PC-3 (cell line): ENCODE results near the gene SULT2B1. TPM values are rescaled to one million over a fixed set of nuclear protein-coding genes. Genes with fewer than 3 reads are reported as not detected.

ENCODE experiments used
- ATAC-seq: fragments of 200-7000 bp; cut with Tn5 transposase; 2 replicates; pipeline ENCODE4 v1.9.1; 2020; ENCODE audit warnings: mild to moderate bottlenecking, moderate library complexity
- BruUV-seq: library from RNA; stranded (reverse); fragments of 400-500 nt; replicated peaks from 2 replicates; lab custom pipeline; 2021; lab: Mats Ljungman, UMichigan
- CTCF ChIA-PET: fragments of 300-600 bp; sonication (Branson Sonifier 250); formaldehyde crosslinking; loops from one replicate; lab custom pipeline; 2022; ENCODE audit warnings: antibody characterized with exemption; lab: Charles Lee
- POLR2A ChIA-PET: fragments of 300-600 bp; sonication (Branson Sonifier 250); formaldehyde crosslinking; loops from one replicate; lab custom pipeline; 2022; ENCODE audit warnings: antibody characterized with exemption; ENCODE audit not compliant: unreplicated experiment; lab: Charles Lee
- DNase-seq: peaks from one replicate; pipeline ENCODE4 v3.0.0-alpha.2; 2015
- H2AFZ ChIP-seq: fragments of 300-600 bp; sonication (generic); 2 replicates; pipeline ENCODE4 v1.6.0; 2016; ENCODE audit warnings: antibody characterized with exemption, low read length
- H3F3A ChIP-seq: fragments of 300-600 bp; sonication (generic); one replicate; pipeline ENCODE4 v1.6.0; 2017; ENCODE audit warnings: antibody characterized with exemption, low read length, control low read depth, mild to moderate bottlenecking; ENCODE audit not compliant: unreplicated experiment
- H3K27ac ChIP-seq: fragments of 300-600 bp; sonication (generic); 2 replicates; pipeline ENCODE4 v1.5.1; 2016; ENCODE audit warnings: mild to moderate bottlenecking, low read length
- H3K27me3 ChIP-seq: fragments of 300-600 bp; sonication (generic); 2 replicates; pipeline ENCODE4 v1.6.1; 2016; ENCODE audit warnings: low read length, mixed read lengths
- H3K36me3 ChIP-seq: fragments of 300-600 bp; sonication (generic); 2 replicates; pipeline ENCODE4 v1.6.1; 2016; ENCODE audit warnings: low read depth, mixed run types, low read length, mixed read lengths
- H3K4me1 ChIP-seq: fragments of 300-600 bp; sonication (generic); 2 replicates; pipeline ENCODE4 v1.5.1; 2016; ENCODE audit warnings: low read length; ENCODE audit not compliant: insufficient read depth
- H3K4me2 ChIP-seq: fragments of 300-600 bp; sonication (generic); 2 replicates; pipeline ENCODE4 v1.6.0; 2016; ENCODE audit warnings: low read length
- H3K4me3 ChIP-seq: fragments of 300-600 bp; sonication (generic); 2 replicates; pipeline ENCODE4 v1.5.1; 2016; ENCODE audit warnings: mild to moderate bottlenecking, low read length, mixed read lengths
- H3K79me2 ChIP-seq: fragments of 300-600 bp; sonication (generic); 2 replicates; pipeline ENCODE4 v1.6.1; 2017; ENCODE audit warnings: low read length, mixed read lengths
- H3K9ac ChIP-seq: fragments of 300-600 bp; sonication (generic); 2 replicates; pipeline ENCODE4 v1.6.0; 2016; ENCODE audit warnings: mild to moderate bottlenecking, low read length
- H3K9me2 ChIP-seq: fragments of 300-600 bp; sonication (generic); replicated peaks from 2 replicates; pipeline ENCODE4 v1.6.1; 2016; ENCODE audit warnings: mixed run types, low read length, mixed read lengths
- H3K9me3 ChIP-seq: fragments of 300-600 bp; sonication (generic); 2 replicates; pipeline ENCODE4 v1.6.1; 2016; ENCODE audit warnings: low read length, mixed read lengths
- H4K20me1 ChIP-seq: fragments of 300-600 bp; sonication (generic); 2 replicates; pipeline ENCODE4 v1.6.1; 2016; ENCODE audit warnings: low read length, mixed read lengths
- EZH2 ChIP-seq: fragments of 300-600 bp; sonication (generic); IDR thresholded peaks from one replicate; pipeline ENCODE4 v1.6.1; 2017; ENCODE audit warnings: antibody characterized with exemption, mild to moderate bottlenecking, low read length; ENCODE audit not compliant: unreplicated experiment
- EZH2phosphoT487 ChIP-seq: fragments of 300-600 bp; sonication (generic); IDR thresholded peaks from 2 replicates; pipeline ENCODE4 v1.6.1; 2018; ENCODE audit warnings: mild to moderate bottlenecking, antibody characterized with exemption, low read length, borderline replicate concordance
- intact Hi-C: fragments of 100-400 bp; cut with micrococcal nuclease; formaldehyde crosslinking; loops from 2 replicates; pipeline ENCODE4 v1.9.0; 2023
- total RNA-seq: library from RNA; depleted of rRNA; stranded (reverse); fragments of >200 nt; gene quantifications from 2 replicates; pipeline ENCODE4 v1.2.3, GENCODE V29; 2014
- TF ChIP-seq, protein P1 (sequence below): fragments of 300-600 bp; sonication (generic); conservative IDR thresholded peaks from 2 replicates; pipeline ENCODE4 v1.5.1; 2017; ENCODE audit warnings: antibody characterized with exemption, low read depth, mild to moderate bottlenecking, low read length

Gene SULT2B1
- total RNA-seq, 1 experiment from 2014 or later = 6.7 TPM

DNA sequence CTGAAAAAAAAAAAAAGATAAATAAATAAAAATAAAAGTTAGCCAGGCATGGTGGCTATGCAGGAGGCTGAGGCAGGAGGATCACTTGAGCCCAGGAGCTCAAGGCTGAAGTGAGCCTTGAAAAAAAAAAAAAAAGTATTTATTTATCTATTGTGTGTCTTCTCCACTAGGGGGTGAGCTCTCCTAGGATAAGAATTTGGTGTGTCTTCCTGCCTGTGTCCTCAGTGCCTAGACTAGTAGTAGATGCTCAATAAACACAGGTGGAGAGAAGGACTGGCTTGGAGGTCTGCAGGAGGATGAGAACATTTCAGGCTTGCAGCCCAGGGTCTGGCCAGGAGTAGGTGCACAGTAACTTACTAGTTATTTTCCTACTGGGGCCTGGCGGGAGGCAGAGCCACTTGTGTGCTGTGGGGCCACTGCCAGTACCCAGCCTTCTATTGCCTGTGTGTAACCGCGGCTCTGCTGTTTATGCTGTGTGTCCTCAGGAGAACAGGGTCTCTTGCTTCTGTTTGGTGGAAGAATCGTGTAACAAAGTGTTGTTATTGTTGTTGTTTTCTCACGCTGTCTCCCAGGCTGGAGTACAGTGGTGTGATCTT is 45.7 kb upstream of the SULT2B1 start:
- ATAC-seq (no peak), DNase-seq (peak; percentile 50)
- Histone ChIP-seq H3K36me3 (no peaks in the 10 kb centered on the region), H3K27me3 (no peaks in the 10 kb centered on the region), H3K4me1 (peaks cover 6% of the 10 kb centered on the region), H4K20me1 (no peaks in the 10 kb centered on the region), H3K9me2 (no peaks in the 10 kb centered on the region), H2AFZ (no peak overlapping the region), H3F3A (no peaks in the 10 kb centered on the region), H3K9me3 (no peaks in the 10 kb centered on the region), H3K79me2 (no peaks in the 10 kb centered on the region), H3K9ac (no peak overlapping the region), H3K4me2 (no peak overlapping the region), H3K27ac (no peak overlapping the region), H3K4me3 (no peak overlapping the region)
- no peak for TF ChIP-seq EZH2
- TF ChIP-seq, protein P1, sequence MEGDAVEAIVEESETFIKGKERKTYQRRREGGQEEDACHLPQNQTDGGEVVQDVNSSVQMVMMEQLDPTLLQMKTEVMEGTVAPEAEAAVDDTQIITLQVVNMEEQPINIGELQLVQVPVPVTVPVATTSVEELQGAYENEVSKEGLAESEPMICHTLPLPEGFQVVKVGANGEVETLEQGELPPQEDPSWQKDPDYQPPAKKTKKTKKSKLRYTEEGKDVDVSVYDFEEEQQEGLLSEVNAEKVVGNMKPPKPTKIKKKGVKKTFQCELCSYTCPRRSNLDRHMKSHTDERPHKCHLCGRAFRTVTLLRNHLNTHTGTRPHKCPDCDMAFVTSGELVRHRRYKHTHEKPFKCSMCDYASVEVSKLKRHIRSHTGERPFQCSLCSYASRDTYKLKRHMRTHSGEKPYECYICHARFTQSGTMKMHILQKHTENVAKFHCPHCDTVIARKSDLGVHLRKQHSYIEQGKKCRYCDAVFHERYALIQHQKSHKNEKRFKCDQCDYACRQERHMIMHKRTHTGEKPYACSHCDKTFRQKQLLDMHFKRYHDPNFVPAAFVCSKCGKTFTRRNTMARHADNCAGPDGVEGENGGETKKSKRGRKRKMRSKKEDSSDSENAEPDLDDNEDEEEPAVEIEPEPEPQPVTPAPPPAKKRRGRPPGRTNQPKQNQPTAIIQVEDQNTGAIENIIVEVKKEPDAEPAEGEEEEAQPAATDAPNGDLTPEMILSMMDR = peak; percentile 62
- ChIA-PET CTCF (interaction anchor here (0.6 to 1.3 kb wide), 14 partner anchors 14 to 260 kb away, joined by 4 to 50 read pairs (median 6); partner anchors contain the start of gene KDELR1), POLR2A (interaction anchor here (0.6 kb wide), 2 partner anchors 13 to 83 kb away, joined by 3 to 6 read pairs; no protein-coding TSS in a partner anchor)
- intact Hi-C loops = no loop called here
- BruUV-seq = no TSS peak

DNA sequence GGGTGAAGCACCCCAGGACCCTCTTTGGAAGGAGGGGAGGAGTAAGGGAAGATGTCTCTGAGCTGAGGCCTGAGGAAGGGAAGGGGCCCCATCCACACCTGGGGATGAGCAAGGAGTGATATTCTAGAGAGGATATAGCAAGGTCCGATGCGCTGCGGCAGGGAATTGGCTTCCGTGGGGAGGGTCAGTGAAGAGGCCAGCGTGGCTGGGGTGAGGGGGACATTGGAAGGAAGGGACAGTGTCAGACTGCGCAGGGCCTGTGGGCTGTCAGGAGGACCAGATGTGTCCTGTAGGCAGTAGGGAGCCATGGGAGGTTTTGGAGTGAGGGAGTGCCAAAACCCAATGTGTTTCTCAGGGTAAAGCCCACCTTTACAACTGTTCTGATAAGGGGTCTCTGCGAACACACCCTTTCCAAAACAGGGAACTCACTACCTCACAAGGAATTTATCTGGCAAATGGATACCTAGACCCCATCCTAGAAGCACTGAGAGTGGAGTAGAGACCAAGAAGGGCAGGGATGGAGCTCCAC is 44.0 kb upstream of the SULT2B1 start:
- H3K9me2 ChIP-seq = no peaks in the 10 kb centered on the region
- no peak overlapping the region for H2AFZ ChIP-seq
- ChIA-PET POLR2A (no interaction called here), CTCF (interaction anchor here (1.2 kb wide), 1 partner anchor 76 kb away, joined by 4 read pairs; no protein-coding TSS in a partner anchor)
- intact Hi-C loops = no loop called here
- no peaks in the 10 kb centered on the region for H3K36me3 ChIP-seq
- H3K27ac ChIP-seq = no peak overlapping the region
- no peak overlapping the region for H3K4me2 ChIP-seq
- H4K20me1 ChIP-seq = no peaks in the 10 kb centered on the region
- no peaks in the 10 kb centered on the region for H3K4me1 ChIP-seq
- no peak overlapping the region for H3K4me3 ChIP-seq
- ATAC-seq (no peak), DNase-seq (no peak)
- H3K27me3 ChIP-seq = no peaks in the 10 kb centered on the region
- H3F3A ChIP-seq = no peaks in the 10 kb centered on the region
- TF ChIP-seq EZH2phosphoT487 (no peak), EZH2 (no peak)
- TF ChIP-seq, protein P1 = no peak
- H3K9me3 ChIP-seq = no peaks in the 10 kb centered on the region
- H3K9ac ChIP-seq = no peak overlapping the region
- no TSS peak for BruUV-seq
- H3K79me2 ChIP-seq = no peaks in the 10 kb centered on the region

DNA sequence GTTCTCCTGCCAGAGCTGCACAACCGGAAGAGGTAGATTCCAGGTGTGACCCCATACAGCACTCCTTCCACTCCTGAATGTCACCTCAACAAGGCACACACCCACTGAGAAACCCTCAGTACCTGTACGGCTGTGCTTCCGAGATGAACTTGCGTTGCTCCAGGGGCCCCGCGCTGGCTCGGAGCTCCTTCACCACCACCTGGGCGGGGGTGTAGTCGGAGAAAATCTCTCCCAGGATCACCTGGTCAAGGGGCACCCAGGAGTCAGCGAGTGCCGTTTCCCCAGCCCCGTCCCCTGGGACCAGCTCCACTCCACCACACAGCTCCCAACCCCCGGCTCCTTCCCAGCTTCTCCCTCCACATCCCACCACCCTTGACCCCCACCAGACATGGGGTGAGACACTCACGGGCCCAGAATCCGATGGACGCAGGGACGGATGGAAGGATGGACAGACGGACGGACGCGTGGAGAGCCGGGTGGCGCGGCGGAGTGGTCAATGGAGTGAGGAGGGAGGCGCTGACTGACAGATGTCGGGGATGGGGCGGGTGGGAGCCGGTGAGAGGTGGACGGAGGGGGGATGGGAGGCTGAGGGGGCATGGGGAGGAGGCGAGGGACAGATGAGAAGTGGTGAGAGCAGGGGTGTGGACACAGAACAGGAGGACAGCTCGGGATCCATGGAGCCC is 43.1 kb upstream of the SULT2B1 start:
- BruUV-seq = no TSS peak
- CTCF ChIA-PET = interaction anchor here (0.6 kb wide), 1 partner anchor 80 kb away, joined by 4 read pairs; no protein-coding TSS in a partner anchor

More for the DNA sequence above, 43.1 kb upstream of the SULT2B1 start:
- intact Hi-C loops = no loop called here
- H3K9ac ChIP-seq = no peak overlapping the region
- no peak for DNase-seq
- H3K79me2 ChIP-seq = no peaks in the 10 kb centered on the region
- H3K4me2 ChIP-seq = no peak overlapping the region
- TF ChIP-seq EZH2phosphoT487 = no peak
- H3K9me3 ChIP-seq = no peaks in the 10 kb centered on the region
- H3K27ac ChIP-seq = no peak overlapping the region
- no peaks in the 10 kb centered on the region; the same call in 1 of the 2 replicates for H3K4me1 ChIP-seq
- no peak overlapping the region for H3K4me3 ChIP-seq
- no peaks in the 10 kb centered on the region for H3K27me3 ChIP-seq
- POLR2A ChIA-PET = no interaction called here
- ATAC-seq = no peak
- no peaks in the 10 kb centered on the region for H3F3A ChIP-seq
- no peaks in the 10 kb centered on the region for H3K36me3 ChIP-seq
- no peaks in the 10 kb centered on the region for H3K9me2 ChIP-seq
- H2AFZ ChIP-seq = no peak overlapping the region
- no peaks in the 10 kb centered on the region for H4K20me1 ChIP-seq
